Adrenal gland (tissue), 12 donors: ENCODE data around the gene TNFRSF11A. TPM values are rescaled to one million over a fixed set of nuclear protein-coding genes. Genes with fewer than 3 reads are reported as not detected.

Experiments
- DNase-seq, 7 donors: peaks; one replicate each; pipeline ENCODE4 v3.0.0-alpha.2; 2019 to 2020
- H3K27ac ChIP-seq, 5 donors: fragments of 200-600 bp; sonication (generic) in 4 of 5; 1 replicate in 3 of 5; 2 replicates in 2 of 5; pipeline versions ENCODE4 v1.5.1 to v1.8.0; 2016 to 2020; ENCODE audit warnings: mild to moderate bottlenecking in 1 of 5
- H3K27me3 ChIP-seq: fragments of 200-600 bp; 2 replicates; pipeline ENCODE4 v1.8.0; 2021
- H3K36me3 ChIP-seq, 2 donors: fragments of 200-600 bp; replicated peaks in 1 of 2; 1 replicate in 1 of 2; 2 replicates in 1 of 2; pipeline versions ENCODE4 v1.5.1 to v1.8.0; 2018 to 2022
- H3K4me1 ChIP-seq, 2 donors: fragments of 200-600 bp; replicated peaks in 1 of 2; 1 replicate in 1 of 2; 2 replicates in 1 of 2; pipeline versions ENCODE4 v1.5.1 to v1.8.0; 2018 to 2021
- H3K4me3 ChIP-seq, 4 donors: fragments of 200-600 bp; sonication (generic) in 3 of 4; one replicate each; pipeline ENCODE4 v1.5.1; 2016 to 2018
- H3K9me3 ChIP-seq, 3 donors: fragments of 200-600 bp; sonication (generic) in 1 of 3; replicated peaks in 1 of 3; 1 replicate in 2 of 3; 2 replicates in 1 of 3; pipeline versions ENCODE4 v1.5.1 to v1.8.0; 2016 to 2021
- CTCF ChIP-seq, 6 experiments: fragments of 450-650 bp in 4 of 6; fragments of 200-600 bp in 2 of 6; sonication (generic) in 1 of 6; IDR thresholded peaks; 1 replicate in 5 of 6; 2 replicates in 1 of 6; pipeline versions ENCODE4 v1.5.1 to v1.8.0; 2016 to 2021; ENCODE audit warnings: antibody characterized with exemption in 6 of 6, mild to moderate bottlenecking in 2 of 6, moderate library complexity in 1 of 6
- POLR2A ChIP-seq, 2 donors: fragments of 450-650 bp; IDR thresholded peaks; one replicate each; pipeline ENCODE4 v1.6.1; 2017; ENCODE audit warnings: antibody characterized with exemption in 2 of 2, mild to moderate bottlenecking in 2 of 2, moderate library complexity in 1 of 2
- WGBS, 4 donors: extraction: QIAGEN DNeasy Blood & Tissue Kit in 2 of 4; methylation state at CpG; one replicate each; pipeline versions ENCODE4 v1.1.5 to v1.1.7; 2013 to 2017; 5-methylcytosine and 5-hydroxymethylcytosine counted together
- intact Hi-C, 2 donors: fragments of 100-400 bp; cut with DNase I; formaldehyde crosslinking; loops; one replicate each; pipeline versions ENCODE4 v1.14.1 to v1.15.0; 2022 to 2023
- polyA plus RNA-seq, 3 donors: library from polyadenylated mRNA; stranded (reverse); fragments of 200-250 nt in 2 of 3; fragments of 350-450 nt in 1 of 3; fragmentation: Illumina TruSeq in 1 of 3; extraction: RNeasy Lipid Tissue Mini Kit (QIAGEN cat#74804) in 1 of 3; gene quantifications; one replicate each; pipeline ENCODE4 v1.2.3, GENCODE V29; 2013 to 2014
- total RNA-seq, 9 donors: library from RNA; depleted of rRNA in 4 of 9; stranded (reverse); fragments of >200 nt in 4 of 9; fragments of 120-200 nt in 1 of 9; fragmentation: NEBNext Ultra II Directional in 1 of 9; extraction: Animal tissue kit (Norgen Biotek cat#: 25700) in 1 of 9; gene quantifications; one replicate each; pipeline versions ENCODE4 v1.1.0 to v1.2.4, GENCODE V29; 2013 to 2023
- donor health status: healthy with polysubstance abuse.
- donor health status: Bipolar disorder and iron deficiency.
- donor health status: DM: yes; HTN: yes; CAD: no.
- donor health status: DM: no; HTN: no; CAD: no.
- donor health status: DM: no; HTN: no; CAD: no.
- donor health status: DM: yes; HTN: yes; CAD: no.

The TNFRSF11A gene
- total and polyA plus RNA-seq, 12 donors: 0.61 to 15.7 (median 4.2) TPM

DNA sequence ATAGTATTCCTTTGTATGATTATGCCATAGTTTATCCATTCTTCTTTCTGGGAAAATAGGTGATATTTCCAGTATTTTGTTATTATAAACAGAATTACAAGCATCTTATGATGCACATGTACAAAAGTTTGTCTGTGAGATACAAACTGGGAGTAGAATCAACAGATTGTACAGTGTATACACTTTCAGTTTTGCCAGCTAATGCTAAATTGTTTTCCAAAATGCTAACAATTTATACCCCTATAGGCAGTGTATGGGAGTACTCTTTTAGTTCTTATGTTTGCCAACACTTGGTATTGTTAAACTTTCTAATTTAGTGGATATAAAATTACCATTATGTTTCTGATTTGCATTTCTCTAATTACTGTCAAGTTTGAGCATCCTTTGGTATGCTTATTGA is 31.0 kb upstream of the TNFRSF11A start:
- Histone ChIP-seq H3K27me3 (no peaks in the 10 kb centered on the region), H3K4me3 (no peak overlapping the region), H3K36me3 (peaks cover 0 to 12% of the 10 kb centered on the region in 2 donors), H3K9me3 (no peaks in the 10 kb centered on the region), H3K4me1 (no peaks in the 10 kb centered on the region), H3K27ac (no peak overlapping the region)
- no peak for DNase-seq
- intact Hi-C loops: no loop called here
- TF ChIP-seq CTCF (IDR thresholded peaks at IDR 0.05): no peak
- no peak for TF ChIP-seq POLR2A (IDR thresholded peaks at IDR 0.05)

- TF ChIP-seq CTCF (IDR thresholded peaks at IDR 0.05) (no peak), POLR2A (IDR thresholded peaks at IDR 0.05) (no peak)
- Histone ChIP-seq H3K36me3 (peaks cover 0 to 22% of the 10 kb centered on the region in 2 donors), H3K4me3 (no peak overlapping the region), H3K9me3 (no peaks in the 10 kb centered on the region), H3K4me1 (no peaks in the 10 kb centered on the region), H3K27me3 (no peaks in the 10 kb centered on the region), H3K27ac (no peak overlapping the region)
- intact Hi-C loops: no loop called here
- no peak for DNase-seq
- 88 to 97% (median 92%) methylated on average over 3 of the region's 3 CpGs for WGBS, 4 donors
Measured at GRCh38 chr18:62300359-62300963, 24.6 kb upstream of the TNFRSF11A start.

GRCh38 chr18:62301322-62301721 is 23.8 kb upstream of the TNFRSF11A start:
- peaks cover 0 to 22% of the 10 kb centered on the region in 2 donors for H3K36me3 ChIP-seq
- 85 to 100% (median 94%) methylated on average over 1 of the region's 1 CpG for WGBS, 4 donors

DNA sequence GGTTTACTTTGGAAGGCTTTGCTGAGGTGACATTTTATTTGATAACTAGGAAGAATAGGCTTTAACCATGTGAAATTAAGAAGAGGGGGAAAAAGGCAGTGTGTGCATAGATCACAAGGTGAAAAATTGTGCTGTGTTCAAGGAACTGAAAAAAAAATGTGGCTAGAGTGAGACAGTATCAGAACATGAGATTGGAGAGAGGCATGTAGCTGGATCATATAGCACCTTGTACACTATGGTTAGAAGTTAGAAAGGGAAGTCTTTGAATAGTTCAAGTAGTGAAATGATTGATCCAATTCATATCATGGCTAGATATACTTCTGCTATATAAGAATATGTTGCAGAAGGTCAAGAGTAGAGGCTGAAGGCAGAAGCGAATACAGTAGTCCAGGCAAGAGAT is 12.3 kb upstream of the TNFRSF11A start:
- Histone ChIP-seq H3K36me3 (peaks cover 0 to 4% of the 10 kb centered on the region in 2 donors), H3K9me3 (no peaks in the 10 kb centered on the region), H3K27me3 (no peaks in the 10 kb centered on the region), H3K4me1 (no peaks in the 10 kb centered on the region), H3K4me3 (no peak overlapping the region), H3K27ac (no peak overlapping the region)
- intact Hi-C loops: no loop called here
- WGBS, 4 donors: 93 to 98% (median 96%) methylated on average over 1 of the region's 1 CpG
- DNase-seq: no peak
- no peak for TF ChIP-seq CTCF (IDR thresholded peaks at IDR 0.05)
- TF ChIP-seq POLR2A (IDR thresholded peaks at IDR 0.05): no peak

More at GRCh38 chr18:62301322-62301721, 23.8 kb upstream of the TNFRSF11A start:
- Histone ChIP-seq H3K4me1 (no peaks in the 10 kb centered on the region), H3K27ac (no peak overlapping the region), H3K27me3 (no peaks in the 10 kb centered on the region), H3K4me3 (no peak overlapping the region), H3K9me3 (no peaks in the 10 kb centered on the region)
- no peak for TF ChIP-seq POLR2A (IDR thresholded peaks at IDR 0.05)
- no peak for TF ChIP-seq CTCF (IDR thresholded peaks at IDR 0.05)
- intact Hi-C loops: no loop called here
- no peak for DNase-seq
